HG02763 (cell line): ENCODE data around the gene ITPKB.
A peak's percentile ranks its signal among the peaks of the same experiment; 100 is the strongest.
"Not testable (repeated sequence)": the region's sequence is repeated elsewhere in the genome, so short reads cannot be mapped to it uniquely, and the experiment has no call there.

Experiments used
- ATAC-seq: cut with Tn5 transposase; IDR thresholded peaks from one replicate; pipeline ENCODE4 v1.9.1; 2021; ENCODE audit warnings: mild to moderate bottlenecking, moderate library complexity; ENCODE audit not compliant: unreplicated experiment

Gene ITPKB

DNA sequence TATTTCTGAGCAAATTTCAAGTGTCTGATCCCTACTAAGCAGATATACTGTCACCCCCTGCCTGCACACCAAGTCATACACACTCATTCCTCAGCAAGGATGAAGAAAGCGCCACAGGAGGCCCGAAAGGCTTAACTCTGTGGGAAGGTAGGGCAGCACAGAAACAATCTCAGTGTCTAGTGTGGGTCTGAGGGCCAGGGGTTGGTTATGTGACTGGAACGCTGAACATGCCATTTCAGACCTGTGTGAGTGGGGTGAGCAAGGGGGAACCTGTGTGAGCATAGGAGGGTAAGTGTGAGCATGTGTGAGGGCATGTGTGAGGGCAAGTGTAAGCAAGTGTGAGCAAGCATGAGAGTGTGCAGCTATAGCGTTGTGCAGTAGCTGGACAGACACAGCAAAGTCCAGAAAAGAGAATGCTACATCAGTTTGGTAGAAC is 6.2 kb downstream of the ITPKB start:
- no peak for ATAC-seq

DNA sequence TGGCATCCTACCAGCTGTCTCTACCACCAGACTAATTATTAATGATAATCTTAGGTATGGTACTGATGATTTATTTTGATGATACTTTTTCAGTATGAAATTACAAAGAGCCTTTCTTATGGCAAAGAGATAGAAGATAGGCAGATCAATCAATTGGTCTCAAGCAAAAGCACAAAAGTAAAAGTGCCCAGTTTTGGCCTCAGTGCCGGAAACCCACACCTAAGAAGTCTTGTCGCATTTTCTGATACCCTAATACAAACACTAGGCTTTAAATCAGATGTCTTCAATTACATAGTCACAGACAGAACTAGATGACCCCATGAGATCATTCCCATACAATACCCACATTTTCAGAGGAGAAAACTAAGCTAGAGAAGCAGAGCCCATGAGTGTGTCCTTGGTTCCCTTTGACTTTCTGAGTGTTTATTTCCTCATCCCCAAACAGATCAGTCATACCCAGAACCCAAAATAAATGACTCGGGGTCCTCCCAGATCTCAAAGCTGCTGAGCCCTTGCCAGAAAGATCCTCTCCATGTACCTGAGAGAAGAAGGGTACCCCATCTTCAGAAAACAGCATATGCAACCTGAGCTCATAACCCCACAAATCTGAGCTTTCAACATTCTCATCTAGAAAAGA is 7.7 kb downstream of the ITPKB start:
- ATAC-seq, result no peak

DNA sequence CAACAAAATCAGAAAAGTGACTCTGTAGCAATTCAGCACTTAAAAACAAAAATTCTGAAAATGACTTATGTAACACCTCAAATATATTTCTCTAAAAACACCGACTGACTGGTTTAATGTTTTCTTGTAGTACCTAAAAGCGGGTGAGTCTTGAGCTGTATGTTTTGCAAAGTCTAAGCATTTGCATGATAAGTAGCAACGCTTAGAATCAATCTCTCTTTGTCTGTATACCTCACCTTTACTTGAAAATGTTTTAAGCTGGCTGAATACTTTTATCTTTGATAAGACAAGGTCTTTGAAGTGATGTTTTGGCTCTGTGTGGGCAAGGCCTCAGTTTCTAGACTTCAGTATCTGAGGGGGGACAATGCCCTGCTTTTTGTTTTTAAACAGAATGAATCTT is 8.2 kb downstream of the ITPKB start:
- ATAC-seq, result no peak

DNA sequence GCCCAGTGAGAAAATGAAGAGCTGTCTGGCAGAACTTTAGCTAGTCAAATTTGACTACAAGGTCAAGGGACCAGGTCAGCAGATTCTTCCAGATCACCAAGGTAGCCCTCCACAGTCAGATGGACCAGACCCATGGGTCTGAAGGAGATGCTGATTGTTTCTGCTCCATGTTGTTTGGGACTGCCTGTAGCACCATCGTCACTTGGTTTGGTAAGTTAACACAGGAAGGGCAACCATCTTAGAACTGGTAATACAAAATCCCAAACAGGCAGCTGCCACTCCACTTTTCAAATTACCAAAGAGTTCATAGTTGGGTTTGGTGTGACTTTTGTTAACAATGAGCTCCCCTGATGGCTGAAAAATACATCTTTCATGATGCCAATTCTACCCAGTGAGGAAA is 9.0 kb downstream of the ITPKB start:
- ATAC-seq, result no peak

DNA sequence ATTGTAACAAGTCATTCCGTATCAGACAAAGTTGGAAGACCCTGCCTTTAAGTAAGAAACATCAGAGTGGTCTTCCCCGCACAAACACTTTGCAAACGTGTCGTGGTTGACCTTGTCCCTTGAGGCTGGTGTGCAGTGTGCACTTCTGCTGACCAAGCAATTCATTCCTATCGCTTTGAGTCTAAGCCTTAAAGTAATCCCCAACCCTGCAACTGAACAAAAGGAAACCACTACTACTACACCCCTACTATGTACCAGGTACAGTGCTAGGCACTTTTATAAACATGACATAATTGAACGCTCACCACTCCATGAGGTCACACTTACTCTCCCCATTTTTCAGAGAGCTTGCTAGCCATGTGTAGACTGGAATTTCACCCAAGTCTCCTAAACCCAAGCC is 10.6 kb downstream of the ITPKB start:
- no peak for ATAC-seq

DNA sequence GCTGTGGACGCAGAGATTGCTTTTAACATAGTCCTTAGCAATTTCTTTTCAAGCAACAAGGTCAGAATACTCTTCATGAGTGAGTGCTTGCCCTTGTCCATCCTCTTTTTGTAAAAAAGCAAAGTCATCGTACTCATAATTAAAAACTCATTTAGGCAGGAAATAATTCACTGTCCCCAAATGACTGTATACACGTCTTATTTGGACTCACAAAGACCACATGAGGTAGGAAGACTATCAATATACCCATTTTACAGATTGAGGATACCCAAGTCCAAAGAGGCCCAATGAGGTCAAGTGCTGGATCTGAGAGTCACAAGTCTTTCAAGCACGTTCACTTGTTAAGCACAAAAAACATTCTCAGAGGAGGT is 13.2 kb downstream of the ITPKB start:
- no peak for ATAC-seq

DNA sequence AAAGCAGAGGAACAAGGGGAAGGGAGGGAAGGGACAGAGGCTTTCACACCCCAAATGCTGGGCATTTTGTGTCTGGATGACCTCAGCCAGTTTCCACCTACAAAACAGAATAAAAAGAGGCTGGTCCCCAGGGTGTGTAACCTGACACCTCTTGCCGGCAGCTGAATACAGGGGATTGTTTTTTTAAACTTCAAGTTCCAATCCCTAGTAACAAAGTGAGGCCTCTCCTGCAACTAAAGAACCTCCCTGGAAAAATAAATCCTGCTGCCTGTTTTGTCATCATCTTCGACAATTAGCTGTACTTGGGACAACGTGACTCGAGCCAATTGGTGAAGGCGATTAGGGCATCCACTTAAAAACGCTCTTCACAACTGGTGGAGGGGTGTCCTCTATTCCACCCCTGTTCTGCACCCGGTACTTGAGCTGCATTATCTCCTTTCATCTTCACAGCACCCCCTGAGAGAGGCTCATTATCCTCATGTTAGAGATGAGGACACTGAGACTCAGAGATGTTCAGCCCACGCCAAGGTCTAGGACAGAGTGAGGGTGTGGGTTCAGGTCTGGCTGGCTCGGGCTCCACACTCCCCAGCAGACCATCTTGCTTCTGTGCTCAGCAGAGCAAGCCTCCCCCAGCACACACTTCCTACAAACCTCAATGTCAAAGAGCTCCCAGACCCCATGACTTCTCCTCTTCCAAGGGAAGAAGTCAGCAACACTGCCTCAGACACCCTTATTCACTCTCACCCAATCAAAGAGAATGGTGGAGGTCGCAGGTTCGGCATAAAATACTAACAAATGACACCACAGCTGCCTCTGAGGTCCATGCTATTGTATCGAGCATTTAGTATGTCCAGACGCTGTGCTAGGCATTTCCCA is 15.2 kb downstream of the ITPKB start:
- ATAC-seq, result no peak

DNA sequence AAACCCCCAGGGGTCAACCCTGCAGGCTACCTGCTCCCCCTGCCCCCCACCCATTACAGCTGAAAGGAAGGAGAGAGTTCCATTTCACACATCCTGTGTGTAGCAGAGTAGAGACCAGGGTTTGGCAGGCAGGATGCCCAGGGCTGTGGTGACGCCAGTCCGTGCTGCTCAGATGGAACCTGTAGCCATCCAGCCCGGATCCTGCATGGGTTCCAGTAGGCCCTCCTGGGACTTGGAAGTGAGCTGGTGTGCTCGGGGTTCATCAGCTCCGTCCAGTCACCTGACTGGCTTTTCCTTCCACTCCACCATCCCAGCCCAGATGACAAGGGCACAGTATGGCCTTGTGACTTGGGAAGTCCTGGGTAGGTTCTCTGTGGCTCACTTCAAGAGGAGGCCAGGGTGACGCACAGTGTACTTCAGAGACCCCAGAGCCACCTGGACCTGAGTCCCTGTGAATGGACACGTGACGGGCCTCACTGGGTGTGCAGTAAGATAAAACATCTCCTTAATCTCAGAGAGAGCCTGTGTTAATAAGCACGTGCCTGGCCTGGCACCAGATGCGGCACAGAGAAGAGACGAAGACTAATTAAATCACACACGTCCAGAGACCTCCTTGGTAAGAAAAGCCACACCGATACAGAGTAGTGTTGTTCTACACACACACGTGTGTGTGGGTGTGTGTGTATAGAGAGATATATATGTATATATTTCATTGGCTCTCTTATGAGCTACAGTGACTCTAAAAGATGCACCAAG is 16.0 kb downstream of the ITPKB start:
- ATAC-seq, result no peak

DNA sequence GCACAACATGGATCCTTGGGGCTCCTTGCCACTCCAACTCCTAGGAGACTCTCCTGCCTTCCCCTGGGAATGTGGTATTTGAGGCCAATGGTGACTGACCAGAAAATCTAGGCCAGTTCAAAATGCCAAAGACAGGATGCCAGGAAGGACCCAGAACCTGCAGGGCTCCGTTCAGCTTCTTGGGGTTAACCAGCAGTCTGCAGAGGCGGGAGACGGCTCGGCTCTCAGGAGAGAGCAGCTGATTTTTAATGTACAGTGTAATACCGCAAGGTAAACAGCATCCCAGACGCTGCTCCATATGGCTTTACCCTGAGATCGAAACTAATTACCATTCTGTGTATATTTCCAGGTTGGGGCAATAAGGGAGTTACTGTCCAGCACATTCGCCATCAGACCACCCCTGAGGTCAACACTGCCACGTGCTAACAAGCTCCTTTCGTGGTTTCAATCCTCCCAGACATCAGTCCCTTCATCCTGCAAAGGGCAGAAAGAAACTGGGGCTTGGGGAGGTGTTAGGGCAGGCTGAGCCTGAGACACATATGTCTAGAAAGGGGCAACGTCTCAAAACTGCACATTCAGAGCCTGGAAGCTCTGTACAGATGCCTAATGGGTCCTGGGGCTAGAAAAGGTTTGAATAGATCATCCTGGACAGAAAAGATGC is 16.7 kb downstream of the ITPKB start:
- no peak for ATAC-seq

DNA sequence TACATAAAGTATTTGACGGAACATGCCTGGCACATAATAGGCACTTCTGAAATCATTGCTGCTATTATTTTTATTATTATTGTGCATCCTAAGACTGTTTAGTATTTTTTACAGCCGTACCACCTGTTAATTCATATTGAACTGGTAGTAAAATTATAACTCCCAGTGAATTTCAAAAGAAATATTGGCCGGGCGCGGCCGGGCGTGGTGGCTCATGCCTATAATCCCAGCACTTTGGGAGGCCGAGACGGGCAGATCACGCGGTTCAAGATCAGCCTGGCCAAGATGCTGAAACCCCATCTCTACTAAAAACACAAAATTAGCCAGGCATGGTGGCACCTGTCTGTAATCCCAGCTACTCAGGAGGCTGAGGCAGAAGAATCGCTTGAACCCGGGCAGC is 18.5 kb downstream of the ITPKB start:
- ATAC-seq, result not testable (repeated sequence)

DNA sequence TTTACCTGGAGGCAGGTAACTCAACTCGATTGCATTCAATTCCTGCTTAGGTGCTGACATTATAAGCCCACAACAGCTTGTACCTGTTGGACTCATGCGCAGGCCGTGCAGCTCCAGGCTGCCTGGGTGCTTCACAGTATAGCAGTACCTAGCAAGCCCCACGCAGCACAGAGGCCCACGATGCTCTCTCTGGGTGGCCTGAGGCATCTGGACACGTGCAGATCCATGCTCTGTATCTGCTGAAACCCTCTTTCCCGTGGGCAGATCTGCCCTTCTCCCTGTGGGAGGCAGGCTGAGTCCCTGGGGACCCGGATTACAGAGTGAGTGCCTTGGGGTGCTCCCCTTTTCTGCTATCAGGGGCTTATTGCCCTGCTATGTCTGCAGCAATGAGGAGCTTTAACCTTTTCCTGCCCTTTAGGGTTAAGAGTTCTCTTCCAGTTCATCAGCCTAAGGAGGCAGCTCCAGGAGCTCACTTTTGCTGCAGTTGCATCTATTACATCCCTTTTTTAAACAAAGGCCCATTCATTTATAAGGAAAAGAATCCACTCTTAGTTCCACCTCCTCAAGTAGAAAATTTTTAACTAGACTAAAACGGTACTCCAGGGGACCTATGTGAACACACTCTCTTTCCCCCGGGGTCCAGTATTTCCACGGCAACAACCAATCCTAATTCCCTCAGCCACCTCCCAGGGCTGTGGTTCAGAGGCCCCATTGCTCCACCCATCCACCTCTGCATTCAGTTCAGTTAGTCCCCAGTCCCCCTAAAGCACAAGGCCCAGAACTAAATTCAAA is 19.3 kb downstream of the ITPKB start:
- ATAC-seq, result no peak

DNA sequence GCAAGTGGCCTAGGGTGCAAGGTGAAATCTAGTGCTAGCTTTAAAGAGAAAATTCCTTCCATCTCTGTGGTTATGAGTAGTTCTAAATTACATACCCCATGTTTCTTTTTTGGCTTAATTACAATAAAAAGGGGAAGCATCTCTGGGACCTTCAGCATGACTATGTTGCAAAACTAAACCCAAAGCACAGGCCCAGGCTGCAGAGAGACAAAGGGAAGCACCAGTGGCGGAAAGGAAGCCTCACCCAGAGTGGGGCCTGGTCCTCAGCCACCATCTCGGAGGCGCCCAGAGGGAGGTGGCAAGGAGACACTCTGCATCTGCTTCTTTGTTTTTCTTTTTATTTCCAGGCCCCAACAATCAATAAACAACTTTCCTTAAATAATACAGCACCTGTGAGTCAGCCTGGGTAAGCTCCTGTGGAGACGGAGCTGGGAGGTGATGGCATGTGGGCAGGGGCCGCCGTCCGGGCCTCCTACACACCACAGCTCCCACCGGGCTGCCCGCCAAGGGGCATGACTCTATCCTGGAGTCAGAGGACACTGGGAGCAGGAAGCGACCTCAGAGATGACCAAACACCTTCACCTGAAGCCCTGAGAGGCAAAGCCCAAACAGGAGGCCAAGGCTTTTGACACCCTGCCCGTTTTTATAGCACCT is 21.7 kb downstream of the ITPKB start:
- ATAC-seq, result no peak

DNA sequence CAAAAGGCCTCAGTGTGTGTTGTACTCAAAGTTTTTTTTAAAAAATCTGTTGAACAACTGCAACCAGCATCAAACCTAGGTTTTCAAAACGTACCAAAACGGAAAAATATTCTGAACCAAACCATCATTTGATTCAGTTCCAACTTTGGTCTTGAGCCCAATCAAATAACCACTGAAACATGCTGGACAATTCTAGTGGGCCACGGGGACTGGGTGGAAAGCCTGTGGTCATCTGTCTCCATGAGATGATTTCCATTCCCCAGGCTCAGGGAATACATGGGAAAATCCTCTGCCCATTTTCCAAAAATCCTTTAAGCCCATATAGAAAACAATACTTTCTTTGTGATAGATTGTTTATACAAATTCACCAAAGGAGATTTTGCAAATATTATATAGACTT is 22.5 kb downstream of the ITPKB start:
- ATAC-seq, result no peak

DNA sequence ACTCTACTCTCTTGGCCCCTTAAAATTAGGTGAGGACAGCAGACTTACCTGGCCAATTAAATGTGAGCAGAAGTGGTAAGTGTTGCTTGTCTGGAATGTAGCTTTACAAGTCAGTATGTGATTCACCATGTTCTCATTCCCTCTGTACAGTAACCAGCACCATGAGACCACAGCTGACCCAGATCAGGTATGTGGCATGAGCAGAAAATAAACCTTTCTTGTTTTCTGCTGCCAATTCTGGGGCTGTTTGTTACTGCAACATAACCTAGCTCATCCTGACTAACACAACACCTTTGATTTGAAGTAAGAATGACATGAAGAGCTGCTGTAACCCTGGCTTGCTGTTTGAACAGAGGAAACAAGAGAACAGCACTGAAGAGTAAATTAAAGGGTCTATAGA is 24.9 kb downstream of the ITPKB start:
- ATAC-seq, result no peak

DNA sequence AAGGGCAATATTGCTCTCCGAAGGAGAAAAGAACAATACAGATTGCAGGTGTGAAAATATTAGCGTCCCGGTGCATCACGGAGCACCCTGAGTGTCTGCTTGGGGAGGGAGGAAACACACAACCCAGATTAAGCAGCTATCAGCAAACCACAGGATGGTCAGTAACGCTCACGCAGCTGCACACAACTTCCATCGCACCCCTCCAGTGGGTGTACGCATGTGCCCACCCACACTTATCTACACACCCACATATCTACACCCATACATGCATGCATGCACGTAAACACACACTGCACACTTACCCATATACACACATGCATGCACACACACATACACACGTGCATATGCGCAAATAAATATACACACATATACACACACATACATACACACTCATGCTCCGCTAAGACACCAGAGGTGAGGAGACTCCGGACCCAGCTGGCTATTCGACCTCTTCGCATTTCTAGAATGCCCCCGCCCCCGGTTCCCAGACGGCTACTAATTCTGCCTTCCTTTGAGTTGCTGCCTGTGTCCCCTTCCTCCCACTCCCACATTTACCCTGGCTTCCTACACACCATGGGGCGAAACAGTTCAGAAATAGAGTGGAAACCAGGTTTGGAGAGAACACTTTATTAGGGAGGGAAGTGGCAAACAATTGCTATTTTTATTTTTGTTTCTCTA is 26.2 kb downstream of the ITPKB start:
- peak; percentile 20 for ATAC-seq

DNA sequence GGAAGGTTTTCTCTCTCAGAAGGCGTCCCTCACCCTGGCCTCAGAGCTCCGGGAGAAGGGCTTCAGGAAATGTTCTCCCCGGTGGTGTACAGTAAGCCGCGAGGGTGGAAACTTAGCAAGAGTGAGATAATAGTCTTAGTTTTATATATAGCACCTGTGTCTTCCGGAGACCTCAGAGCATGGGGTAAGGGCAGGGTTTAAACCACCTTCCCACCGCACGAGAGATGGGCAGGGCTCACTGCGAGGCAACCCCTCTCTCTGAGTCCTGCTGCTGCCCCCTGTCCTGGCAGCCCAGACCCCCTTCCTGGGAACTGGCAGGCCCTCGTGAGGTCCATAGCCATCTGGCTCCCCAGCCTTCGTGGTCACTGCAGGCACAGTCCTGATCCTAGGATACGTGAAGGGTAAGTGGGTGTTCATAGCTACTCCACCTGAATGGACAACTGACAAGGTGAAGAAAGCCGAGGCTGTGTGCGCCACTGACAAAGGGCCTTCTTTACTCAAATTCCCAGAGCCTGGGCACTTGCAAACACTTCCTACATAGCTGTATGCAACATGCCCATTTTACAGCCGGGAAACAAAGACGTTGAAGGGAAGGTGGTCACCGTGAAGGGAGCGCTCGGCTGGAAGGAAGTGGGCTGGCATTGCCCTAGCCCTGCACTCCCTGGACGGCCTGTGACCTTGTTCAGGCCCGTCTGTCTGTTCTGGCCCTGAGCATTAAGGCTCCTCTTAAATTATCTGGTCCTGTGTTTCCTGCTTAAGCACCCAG is 26.9 kb downstream of the ITPKB start:
- ATAC-seq, result peak; percentile 85

DNA sequence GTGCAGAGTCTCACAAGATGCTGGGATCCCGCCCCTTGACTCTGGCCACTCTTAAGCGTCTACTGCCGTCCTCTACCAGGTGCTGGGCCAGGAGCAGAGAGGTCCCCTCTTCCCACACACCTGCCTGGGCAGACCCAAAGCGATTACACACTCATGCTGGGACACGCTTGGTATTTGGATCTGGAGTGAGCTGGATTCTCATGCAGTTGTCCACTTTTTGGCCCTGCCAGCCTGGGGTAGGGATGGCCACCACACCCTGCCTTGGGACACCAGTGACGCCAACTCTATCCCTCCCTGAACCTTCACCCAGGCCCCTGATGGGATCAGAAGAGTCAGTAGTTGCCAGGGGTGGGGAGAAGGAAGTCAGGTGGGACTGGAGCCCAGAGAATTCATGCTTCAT is 28.6 kb downstream of the ITPKB start:
- ATAC-seq, result no peak

DNA sequence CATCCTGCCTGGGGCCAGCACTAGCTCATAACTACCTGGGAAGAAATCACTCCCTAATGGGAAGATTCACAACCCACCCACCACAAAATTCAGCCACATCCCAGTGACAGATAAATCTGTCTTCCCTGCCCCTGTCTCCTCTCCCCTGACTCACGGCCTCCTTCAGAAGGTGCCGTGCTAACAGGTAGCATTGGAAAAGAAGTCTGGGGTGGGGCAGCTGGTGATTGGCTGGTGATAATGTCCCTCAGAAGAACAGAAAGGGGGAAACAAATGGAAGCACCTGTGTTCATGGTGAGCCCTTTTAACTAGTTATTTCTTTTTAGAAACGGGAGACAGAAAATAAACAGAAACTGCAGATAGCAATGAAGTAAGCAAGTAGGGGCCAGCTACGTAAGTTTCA is 29.1 kb downstream of the ITPKB start:
- no peak for ATAC-seq

DNA sequence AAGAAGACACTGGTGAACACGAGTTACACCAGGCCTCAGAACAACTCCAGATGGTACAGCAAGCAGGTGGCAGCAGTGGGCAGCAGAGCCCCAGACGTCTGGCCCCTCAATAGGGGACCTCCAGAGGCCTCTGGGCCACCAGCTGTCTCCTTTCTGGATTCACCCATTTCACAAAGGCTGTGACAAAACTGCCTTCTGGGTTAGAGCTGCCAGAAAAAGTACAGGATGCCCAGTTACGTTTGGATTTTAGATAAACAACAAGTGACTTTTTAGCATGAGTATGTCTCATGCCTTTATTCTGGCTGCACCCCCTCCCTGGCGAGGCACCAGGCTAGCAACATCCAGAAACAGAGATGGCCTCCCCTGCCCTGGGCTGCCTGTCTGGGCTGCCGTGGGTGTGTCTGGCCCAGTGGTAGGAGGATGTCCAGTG is 30.1 kb downstream of the ITPKB start:
- no peak for ATAC-seq
